Measurements from ENCODE around the gene CAPN5.
"Not testable (repeated sequence)": the region's sequence is repeated elsewhere in the genome, so short reads cannot be mapped to it uniquely, and the experiment has no call there.

Gene CAPN5

DNA sequence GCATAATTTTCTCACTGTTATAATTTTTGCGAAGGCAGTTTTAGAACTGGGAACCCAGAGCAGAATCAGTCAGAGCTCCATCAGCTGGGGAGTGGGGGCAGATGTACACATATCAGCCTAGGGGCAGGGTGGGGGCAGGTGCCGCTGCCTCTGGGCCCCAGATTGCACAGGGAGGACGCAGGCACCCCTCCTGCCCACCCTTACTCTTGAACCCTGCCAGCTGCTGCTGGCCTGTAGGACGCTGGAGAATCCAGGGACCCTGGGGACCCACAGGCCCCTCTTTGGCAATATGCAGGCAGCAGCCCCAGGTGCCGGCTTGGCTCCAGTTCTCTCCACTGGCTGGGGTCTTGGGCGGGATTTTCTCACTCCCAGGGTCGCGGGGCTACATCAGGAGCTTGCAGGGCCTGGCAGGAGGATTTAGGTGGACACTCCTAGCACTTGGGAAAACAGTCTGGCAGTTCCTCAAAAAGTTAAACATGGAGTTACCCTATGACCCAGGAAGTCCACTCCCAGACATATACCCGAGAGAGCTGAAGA, 8.8 kb upstream of the CAPN5 start:
- TF ChIP-seq, protein P1, sequence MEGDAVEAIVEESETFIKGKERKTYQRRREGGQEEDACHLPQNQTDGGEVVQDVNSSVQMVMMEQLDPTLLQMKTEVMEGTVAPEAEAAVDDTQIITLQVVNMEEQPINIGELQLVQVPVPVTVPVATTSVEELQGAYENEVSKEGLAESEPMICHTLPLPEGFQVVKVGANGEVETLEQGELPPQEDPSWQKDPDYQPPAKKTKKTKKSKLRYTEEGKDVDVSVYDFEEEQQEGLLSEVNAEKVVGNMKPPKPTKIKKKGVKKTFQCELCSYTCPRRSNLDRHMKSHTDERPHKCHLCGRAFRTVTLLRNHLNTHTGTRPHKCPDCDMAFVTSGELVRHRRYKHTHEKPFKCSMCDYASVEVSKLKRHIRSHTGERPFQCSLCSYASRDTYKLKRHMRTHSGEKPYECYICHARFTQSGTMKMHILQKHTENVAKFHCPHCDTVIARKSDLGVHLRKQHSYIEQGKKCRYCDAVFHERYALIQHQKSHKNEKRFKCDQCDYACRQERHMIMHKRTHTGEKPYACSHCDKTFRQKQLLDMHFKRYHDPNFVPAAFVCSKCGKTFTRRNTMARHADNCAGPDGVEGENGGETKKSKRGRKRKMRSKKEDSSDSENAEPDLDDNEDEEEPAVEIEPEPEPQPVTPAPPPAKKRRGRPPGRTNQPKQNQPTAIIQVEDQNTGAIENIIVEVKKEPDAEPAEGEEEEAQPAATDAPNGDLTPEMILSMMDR (IDR thresholded peaks at IDR 0.05; ENCODE audit: extremely low read depth, missing control alignments) = no peak
- no peak for DNase-seq (ENCODE audit: low spot score)

DNA sequence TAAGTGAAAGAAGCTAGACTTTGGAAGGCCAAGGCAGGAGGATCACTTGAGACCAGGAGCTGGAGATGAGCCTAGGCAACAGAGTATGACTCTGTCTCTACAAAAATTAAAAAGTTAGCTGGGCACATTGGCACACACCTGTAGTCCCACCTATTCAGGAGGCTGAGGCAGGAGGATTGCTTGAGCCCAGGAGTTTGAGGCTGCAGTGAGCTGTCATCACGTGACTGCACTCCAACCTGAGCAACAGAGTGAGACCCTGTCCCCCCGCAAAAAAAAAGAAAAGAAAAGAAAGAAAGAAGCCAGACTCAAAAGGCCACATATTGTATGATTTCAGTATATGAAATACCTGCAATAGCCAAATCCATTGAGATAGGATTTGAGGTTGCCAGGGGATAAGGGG, 7.9 kb upstream of the CAPN5 start:
- no peak for DNase-seq (ENCODE audit: low spot score)
- TF ChIP-seq, protein P1 (IDR thresholded peaks at IDR 0.05; ENCODE audit: extremely low read depth, missing control alignments) = no peak

DNA sequence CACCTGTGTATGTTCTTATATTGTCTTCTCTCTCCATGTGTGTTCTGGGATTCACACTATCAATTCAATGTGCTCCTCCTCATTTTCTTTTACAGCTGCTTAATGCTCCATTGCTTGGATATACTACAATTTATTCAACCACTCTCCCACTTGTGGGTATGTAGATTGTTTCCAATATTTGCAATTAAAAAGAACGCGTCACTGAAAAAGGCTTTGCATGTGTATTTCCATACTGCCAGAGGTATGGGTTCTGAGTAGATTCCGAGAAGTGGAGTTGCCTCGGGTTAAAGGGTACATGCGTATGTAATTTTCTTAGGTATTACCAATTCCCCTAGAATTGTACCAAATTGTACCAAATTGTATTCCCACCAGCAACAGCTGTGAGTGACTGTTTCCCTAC, 7.0 kb upstream of the CAPN5 start:
- DNase-seq (ENCODE audit: low spot score) = no peak
- TF ChIP-seq, protein P1 (IDR thresholded peaks at IDR 0.05; ENCODE audit: extremely low read depth, missing control alignments) = no peak

DNA sequence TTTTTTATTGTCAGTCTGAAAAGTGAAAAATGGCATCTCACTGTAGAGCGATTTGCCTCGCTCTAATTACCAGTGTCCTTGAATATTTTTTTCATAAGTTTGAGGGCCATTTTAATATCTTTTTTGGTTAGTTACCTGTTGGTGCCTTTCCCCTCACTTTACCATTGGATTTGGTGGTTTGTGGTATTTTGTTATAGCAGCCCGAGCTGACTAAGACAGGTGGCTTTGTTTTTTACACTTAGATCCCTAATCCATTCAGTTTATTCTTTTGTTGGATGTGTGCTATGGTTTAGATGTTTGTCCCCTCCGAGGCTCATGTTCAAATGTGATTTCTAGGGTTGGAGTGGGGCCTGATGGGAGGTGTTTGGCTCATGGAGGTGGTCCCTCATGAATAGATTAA, 6.5 kb upstream of the CAPN5 start:
- TF ChIP-seq, protein P1 (IDR thresholded peaks at IDR 0.05; ENCODE audit: extremely low read depth, missing control alignments) = no peak
- no peak for DNase-seq (ENCODE audit: low spot score)

DNA sequence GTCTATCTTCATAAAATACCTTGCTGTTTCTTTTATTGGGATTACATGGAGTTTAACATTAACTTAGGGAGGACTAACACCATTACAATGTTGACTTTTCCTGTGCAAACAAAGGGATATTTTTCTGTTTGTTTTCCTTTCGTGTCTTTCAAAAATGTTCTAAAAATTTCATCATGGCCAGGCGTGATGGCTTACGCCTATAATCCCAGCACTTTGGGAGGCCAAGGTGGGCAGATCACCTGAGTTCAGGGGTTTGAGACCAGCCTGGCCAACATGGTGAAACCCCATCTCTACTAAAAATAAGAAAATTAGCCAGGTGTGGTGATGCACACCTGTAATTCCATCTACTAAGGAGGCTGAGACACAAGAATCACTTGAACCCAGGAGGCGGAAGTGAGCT, 5.5 kb upstream of the CAPN5 start:
- not testable (repeated sequence) for DNase-seq (ENCODE audit: low spot score)

DNA sequence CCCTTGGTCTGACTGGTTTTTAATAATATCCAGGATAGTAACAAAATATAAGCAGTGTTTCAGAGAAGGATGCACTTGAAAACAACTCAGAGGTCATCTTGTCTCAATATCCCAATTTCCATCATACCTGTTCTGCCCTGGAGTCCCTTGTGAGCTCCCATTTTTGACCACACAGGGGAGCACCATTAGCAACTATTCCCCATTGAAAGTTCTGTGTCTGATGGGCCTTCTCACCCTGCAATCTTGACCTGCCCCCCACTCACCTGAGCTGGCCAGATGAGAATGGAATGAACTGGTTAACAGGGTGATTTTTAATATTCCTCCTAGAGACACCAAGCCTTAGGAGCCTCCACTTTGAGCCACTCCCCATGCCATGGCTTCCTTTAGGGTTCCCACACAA, 3.8 kb upstream of the CAPN5 start:
- peak; percentile 6 for DNase-seq (ENCODE audit: low spot score)
- TF ChIP-seq, protein P1 (IDR thresholded peaks at IDR 0.05; ENCODE audit: extremely low read depth, missing control alignments) = no peak

DNA sequence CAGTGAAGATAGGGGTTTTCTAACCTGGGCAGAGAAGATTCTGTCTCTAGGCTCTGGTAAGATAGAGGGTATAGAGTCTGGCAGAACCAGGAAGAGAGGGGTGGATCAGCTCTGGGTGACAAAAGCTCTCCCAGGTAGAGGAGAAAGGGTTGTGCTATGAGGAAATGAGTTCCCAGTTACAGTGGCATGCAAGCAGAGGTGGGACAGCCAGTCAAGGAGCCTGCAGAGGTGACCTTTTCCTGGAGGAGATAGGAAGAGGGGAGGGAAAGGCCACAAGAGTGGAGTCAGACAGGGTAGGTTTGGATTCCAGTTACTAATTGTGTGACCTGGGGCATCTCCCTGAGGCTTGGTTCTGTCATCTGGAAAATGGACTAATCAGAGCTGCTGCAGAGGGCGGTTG, 3.4 kb upstream of the CAPN5 start:
- DNase-seq (ENCODE audit: low spot score) = no peak
- TF ChIP-seq, protein P1 (IDR thresholded peaks at IDR 0.05; ENCODE audit: extremely low read depth, missing control alignments) = no peak

DNA sequence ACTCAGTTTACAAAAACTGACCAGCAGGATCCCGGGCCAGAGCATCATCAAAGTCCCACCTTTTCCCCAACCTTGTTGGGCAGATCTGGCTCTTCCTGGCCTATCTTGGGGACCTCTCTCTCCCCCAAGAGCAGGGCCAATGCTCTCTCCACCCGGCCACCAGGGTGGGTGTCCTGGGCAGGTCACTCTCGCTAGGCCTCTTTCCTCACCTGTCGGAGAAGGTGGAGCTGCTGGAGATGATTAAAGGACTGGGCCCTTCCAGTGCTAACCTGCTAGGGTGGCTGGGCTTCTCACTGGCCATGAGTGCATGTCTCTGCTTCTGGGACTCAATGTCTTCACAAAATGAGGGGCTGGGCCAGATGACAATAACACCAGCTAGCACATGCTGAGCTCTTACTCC, 2.9 kb upstream of the CAPN5 start:
- TF ChIP-seq, protein P1 (IDR thresholded peaks at IDR 0.05; ENCODE audit: extremely low read depth, missing control alignments) = no peak
- DNase-seq (ENCODE audit: low spot score) = no peak
